Left ventricle myocardium superior (tissue), 1 donor: ENCODE data around the gene LARGE1. TPM values are rescaled to one million over a fixed set of nuclear protein-coding genes. Genes with fewer than 3 reads are reported as not detected.

ENCODE experiments used
- ATAC-seq: fragments of 200-7000 bp; cut with Tn5 transposase; one replicate; pipeline ENCODE4 v1.9.1; 2020; ENCODE audit warnings: mild to moderate bottlenecking, moderate library complexity
- DNase-seq: peaks from one replicate; pipeline ENCODE4 v3.0.0-alpha.2; 2020
- intact Hi-C: fragments of 100-400 bp; cut with micrococcal nuclease; formaldehyde crosslinking; loops from one replicate; pipeline ENCODE4 v1.11.0; 2022
- total RNA-seq: library from RNA; stranded (reverse); fragmentation: NEBNext Ultra II Directional; extraction: Animal tissue kit (Norgen Biotek cat#: 25700); gene quantifications from one replicate; pipeline ENCODE4 v1.2.1, GENCODE V29; 2021
- donor health status: DM: no; HTN: yes; CAD: no; lungs with severe emphysema.

Gene LARGE1
- total RNA-seq, 1 donor from 2014 or later, result 147 TPM

DNA sequence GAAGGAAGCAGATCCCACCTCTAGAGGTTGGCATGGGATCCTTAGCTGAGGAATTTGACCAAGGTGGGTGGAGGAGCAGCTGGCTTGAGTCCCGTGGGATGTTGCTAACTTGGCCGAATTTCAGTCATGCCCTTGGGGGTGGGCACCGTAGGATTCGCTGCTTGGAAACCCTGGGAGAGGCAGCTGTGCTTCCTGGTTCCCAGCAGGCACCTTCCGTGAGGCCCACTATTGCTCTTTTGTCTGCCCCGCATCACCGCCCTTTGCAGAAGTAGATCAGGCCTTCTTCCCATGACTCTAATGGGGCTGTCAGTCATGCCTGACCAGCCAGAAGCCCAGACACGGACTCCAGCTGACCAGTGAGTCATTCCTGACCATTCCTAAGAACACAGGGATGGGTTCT, 569.8 kb downstream of the LARGE1 start:
- ATAC-seq, result no peak
- no peak for DNase-seq
- intact Hi-C loops, result no loop called here

DNA sequence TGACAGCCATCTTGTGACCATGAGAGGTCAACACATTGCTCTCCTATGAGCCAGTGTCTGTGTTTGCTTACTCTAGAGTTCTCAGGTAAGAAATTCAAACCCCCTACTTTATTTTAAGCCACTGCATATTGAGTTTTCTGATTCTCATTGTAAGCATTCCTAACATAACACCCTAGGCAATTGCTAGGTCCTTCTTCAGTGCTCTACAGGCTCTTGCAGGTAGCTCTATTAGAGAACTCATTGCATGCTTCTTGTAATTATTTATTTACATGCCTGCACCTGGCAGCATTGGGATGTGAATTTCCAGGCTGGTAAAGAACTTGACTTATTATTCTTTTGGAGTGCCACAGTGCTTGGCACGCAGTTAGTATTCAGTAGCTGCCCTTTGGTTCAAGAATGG, 573.3 kb downstream of the LARGE1 start:
- intact Hi-C loops, result no loop called here
- no peak for ATAC-seq
- no peak for DNase-seq

DNA sequence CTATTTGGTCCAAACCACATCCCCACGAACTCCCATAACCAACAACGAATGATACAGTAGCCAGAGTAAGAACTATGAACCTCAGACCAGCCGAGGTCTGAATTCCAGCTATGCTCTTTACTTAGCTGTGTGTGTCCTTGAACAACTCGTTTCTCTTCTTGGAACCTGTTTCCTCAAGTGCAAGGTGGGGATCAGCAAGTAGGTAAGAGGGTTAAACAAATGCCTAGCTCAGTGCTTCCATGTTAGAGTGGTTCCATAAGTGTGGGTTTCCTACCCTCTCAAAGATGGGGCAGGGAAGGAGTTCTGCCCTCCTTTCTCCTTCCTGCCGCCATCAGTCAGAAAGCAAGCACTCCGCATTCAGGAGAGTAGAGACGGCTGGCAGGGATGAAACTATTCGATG, 578.7 kb downstream of the LARGE1 start:
- intact Hi-C loops, result no loop called here
- ATAC-seq (no peak), DNase-seq (no peak)

DNA sequence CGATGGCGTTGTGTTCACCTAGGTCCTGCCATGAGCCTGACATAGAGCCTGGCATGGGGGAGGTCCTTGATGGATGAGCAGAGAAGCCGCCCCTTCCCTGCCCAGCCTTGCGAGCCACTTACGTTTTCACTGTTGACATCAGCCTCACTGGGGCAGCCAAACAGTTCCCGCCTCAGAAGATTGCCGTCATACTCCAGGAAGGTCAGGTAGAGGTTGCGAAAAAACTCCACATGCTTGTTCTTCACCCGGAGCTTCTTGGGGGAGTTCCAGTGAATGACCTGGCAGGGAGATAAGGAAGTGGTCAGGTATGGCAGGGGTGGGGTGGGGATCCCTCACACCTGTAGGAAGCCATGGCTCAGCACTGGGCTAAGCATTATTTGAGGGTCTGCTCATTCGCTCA, 582.8 kb downstream of the LARGE1 start:
- intact Hi-C loops, result no loop called here
- no peak for DNase-seq

GRCh38 chr22:33335611-33336279, 584.5 kb downstream of the LARGE1 start:
- ATAC-seq, result no peak
- intact Hi-C loops, result no loop called here
- DNase-seq, result no peak

More for the DNA sequence above, 582.8 kb downstream of the LARGE1 start:
- ATAC-seq, result no peak

DNA sequence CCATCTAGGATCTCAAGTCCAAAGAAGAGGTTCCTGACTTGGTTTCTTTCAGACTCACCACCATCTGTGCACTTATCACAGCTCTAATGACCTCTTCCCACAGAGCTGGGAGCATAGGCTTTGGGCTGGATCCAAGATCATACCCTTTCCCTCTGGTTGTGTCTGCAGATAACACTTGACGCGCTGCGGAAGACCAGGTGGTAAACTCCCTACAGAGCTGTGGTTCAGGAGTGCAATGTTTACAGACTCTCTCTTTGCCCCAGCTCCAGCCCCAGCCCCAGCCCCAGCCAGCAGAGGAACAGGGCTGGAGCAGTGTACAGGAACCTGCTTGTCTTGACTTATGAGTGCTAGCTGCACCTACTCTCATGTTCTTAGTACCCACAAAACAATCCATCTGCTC, 587.7 kb downstream of the LARGE1 start:
- ATAC-seq, result peak; percentile 83

GRCh38 chr22:33331017-33331416, 589.3 kb downstream of the LARGE1 start:
- intact Hi-C loops, result no loop called here
- ATAC-seq (no peak), DNase-seq (no peak)

More for the DNA sequence above, 587.7 kb downstream of the LARGE1 start:
- DNase-seq, result no peak
- intact Hi-C loops, result no loop called here

- DNase-seq, result no peak
- no peak for ATAC-seq
- intact Hi-C loops, result no loop called here
These were observed 589.7 kb downstream of the LARGE1 start for GRCh38 chr22:33330534-33330933.

- no peak for ATAC-seq
- no peak for DNase-seq
- intact Hi-C loops, result no loop called here
These were observed 590.9 kb downstream of the LARGE1 start for GRCh38 chr22:33329398-33329797.

DNA sequence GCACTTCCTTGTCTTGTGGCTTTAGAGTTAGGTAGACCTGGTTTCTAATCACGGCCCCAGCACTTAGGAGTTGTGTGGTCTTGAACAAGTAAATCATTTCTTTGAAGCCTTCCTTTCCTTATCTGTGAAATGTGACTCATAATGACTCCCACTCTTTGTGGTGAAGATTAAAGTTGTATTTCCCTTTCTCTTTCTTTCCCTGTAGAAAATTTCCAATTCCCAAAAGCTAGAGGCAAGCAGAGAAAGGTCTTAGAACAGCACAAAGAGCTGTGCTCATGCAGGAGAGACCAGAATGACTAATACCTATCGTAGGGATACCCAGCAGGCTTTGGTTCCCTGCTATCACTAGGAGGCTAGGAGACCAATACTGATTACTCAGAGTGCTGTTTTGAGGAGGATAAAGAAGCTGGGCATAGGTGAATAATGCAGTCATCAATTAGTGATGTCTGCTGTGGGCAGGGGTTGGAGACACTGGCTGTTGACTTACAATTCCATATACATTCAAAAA, 591.4 kb downstream of the LARGE1 start:
- ATAC-seq (no peak), DNase-seq (no peak)
- intact Hi-C loops, result no loop called here

DNA sequence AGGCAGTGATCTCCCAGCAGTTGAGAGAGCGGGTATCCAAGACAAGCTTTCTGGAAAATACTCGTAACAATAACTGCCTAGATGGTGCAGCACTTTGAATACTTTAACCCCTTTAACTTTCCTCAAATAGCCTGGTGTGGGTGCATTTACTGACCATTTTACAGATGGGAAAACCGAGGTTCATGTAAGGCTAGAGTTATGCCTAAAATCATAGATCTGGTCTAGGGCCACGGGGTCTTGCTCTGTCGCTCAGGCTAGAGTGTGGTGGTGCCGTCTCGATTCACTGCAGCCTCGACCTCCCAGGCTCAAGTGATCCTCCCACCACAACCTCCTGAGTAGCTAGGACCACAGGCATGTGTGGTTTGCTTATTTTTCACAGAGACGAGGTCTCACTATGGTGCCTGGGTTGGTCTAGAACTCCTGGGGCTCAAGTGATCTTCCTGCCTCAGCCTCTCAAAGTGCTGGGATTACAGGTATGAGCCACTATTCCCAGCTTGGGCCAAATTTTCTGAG, 592.9 kb downstream of the LARGE1 start:
- ATAC-seq (no peak), DNase-seq (no peak)
- intact Hi-C loops, result no loop called here

DNA sequence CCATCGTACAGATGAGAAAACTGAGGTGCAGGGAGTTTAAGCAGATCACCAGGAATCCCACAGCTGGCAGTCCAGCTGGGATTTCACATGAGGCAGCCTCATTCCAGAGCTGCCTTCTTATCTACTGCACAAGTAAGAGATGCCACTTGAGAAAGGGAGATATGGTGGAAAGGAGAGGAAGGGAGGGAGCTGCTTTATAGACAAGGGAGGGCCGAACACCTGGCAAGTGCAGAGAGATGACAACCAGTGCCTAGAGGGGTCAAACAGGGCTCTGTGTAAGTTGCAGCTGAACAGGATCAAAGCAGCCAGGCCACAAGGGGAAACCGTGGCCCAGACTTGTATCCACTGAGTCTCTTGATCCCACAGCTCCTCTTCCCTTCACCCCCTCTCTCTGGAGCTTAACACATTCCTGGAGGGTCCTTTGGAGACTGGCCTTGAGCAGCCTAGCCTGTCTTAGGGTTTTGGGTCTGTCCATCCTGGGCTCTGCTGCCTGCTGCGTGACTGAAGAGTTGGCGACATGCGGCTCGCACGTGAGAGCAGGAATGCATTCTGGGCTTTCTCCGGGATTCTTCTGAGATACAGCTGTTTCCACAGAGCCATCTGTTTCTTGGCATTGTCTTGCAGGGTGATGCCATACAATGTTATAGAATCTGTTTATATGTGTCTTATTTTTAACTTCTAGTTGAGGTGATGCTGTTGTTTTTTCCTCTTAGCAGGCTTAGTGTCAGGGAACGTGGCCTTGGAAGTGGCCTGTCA, 593.6 kb downstream of the LARGE1 start:
- ATAC-seq, result peak; percentile 68
- intact Hi-C loops, result no loop called here

GRCh38 chr22:33325232-33326004, 594.9 kb downstream of the LARGE1 start:
- intact Hi-C loops, result no loop called here
- DNase-seq, result no peak
- peak; percentile 91 for ATAC-seq

More for the DNA sequence above, 593.6 kb downstream of the LARGE1 start:
- no peak for DNase-seq

DNA sequence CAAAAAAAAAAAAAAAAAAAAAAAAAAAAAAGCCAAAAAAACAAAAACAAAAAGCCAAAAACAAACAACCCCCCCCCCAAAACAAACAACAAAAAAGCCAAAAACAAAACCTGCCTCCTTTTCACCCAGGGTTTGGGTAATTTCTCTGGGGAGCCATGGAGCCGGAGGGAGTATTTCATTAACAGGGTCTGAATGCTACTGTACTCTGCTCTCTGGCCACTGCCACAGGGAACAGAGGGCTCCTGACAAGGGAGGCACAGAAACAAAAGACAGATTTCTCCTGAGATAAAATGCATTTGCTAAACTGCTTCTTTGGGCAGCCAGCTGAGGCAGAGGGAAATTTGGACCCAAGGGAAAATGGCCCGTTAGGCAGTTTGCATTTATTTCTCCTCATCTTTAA, 596.0 kb downstream of the LARGE1 start:
- ATAC-seq, result no peak
- intact Hi-C loops, result no loop called here
- no peak for DNase-seq

DNA sequence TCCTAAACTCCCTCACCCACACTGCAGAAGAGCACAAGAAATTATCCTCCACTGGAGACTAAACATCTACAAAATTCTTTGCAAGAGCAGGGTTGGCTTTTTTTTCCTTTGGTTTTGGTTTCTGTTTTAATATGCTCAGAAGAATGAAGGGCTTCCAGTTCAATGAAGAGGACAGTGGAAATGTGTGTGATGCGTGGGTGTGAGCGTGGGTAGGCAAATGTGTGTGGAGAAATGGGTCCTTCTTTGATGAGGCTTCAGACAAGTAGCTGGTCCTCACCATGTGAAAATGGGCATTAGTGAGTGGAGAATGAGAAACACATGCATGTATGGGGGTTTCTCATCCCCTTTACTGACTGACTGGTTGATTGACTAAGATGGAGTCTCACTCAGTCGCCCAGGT, 598.8 kb downstream of the LARGE1 start:
- intact Hi-C loops, result no loop called here
- DNase-seq, result no peak
- no peak for ATAC-seq

DNA sequence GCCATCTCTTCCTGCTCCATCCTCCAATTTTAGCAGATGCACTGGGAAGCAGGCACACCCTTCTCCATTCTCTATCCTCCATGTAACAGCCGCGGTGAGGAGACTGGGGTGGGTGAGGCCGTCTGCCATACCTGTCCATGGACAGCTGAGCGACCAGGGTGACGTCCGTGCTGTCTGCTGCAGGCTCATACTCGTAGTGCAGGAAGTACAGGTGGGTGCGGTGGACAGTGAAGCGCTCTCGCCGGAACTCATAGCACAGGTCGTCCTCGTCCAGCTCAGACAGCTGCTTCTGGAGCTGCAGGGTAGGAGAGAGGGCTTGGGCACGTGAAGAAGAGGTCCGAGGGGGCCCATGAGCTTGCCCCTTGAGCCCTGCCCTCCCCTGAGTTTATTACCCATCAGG, 604.3 kb downstream of the LARGE1 start:
- ATAC-seq (no peak), DNase-seq (no peak)
- intact Hi-C loops, result no loop called here

DNA sequence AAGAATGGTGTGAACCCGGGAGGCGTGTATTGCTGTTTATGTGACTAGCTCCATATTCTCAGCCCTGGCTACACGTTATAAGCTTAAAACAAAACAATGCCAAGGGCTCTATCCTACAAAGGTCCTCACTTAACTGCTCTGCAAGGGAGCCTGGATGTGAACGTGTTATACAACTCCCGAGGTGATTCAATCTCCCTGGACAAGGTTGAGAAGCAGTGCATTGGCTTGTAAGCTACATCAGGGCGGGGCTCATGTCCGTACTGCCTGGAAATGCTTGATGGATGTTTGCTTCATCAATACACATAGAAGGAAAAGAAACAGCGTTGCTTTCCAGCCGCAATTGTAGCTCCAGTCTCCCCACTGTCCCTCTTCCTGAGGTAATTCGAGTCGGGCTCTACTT, 605.2 kb downstream of the LARGE1 start:
- intact Hi-C loops, result no loop called here
- ATAC-seq, result no peak
- DNase-seq, result no peak

- ATAC-seq (no peak), DNase-seq (no peak)
- intact Hi-C loops, result no loop called here
These were observed 606.0 kb downstream of the LARGE1 start for GRCh38 chr22:33314316-33314715.

DNA sequence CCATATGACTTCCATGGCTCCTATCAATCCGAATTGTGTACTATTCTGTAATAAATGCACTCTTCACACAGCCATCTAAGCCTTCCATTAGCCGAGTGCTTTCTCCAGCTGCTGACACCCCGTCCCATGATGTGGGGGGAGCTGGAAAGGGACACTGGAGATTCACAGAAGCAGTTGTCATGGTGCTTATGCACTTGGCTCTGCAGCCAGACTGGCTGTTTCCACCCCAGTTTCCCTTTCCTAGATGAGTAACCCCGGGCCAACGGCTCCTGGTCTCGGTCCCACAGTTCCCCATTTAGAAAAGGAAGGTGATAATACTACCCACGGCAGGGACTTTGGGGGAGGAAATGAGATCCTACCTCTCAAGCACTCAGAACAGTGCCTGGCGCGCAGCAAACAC, 617.2 kb downstream of the LARGE1 start:
- intact Hi-C loops, result loop anchor here (5.0 to 10.0 kb wide), 2 partner anchors 222 to 279 kb away; no protein-coding TSS in a partner anchor
- ATAC-seq, result no peak
- no peak for DNase-seq

DNA sequence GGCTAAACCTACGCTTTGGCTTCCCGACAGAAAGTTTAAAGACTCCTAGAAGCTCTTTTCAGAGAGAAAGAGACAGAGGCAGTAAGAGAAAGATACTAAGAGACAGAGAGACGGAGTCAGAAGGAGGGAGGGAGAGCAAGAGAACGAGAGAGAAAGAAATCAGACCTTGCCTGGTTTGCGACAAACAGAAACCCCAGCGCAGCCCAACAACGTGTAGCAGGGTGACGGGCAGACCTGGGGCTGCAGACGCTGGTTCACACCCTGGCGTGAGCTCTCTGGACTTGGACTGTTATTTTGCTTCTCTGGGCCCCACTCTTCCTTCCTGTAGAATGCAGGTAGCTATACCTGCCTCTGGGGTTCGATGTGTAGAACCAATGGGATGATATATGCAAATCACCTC, 617.7 kb downstream of the LARGE1 start:
- peak; percentile 17 for ATAC-seq
- DNase-seq, result no peak
- intact Hi-C loops, result loop anchor here (5.0 to 10.0 kb wide), 2 partner anchors 222 to 280 kb away; no protein-coding TSS in a partner anchor
